Neural cell (in vitro differentiated cells): Measurements from ENCODE around the gene SKAP1. TPM values are rescaled to one million over a fixed set of nuclear protein-coding genes. Genes with fewer than 3 reads are reported as not detected.

Experiments used
- H2AFZ ChIP-seq: fragments of 200-600, 300-800 bp; sonication (generic), shearing (Covaris generic); 2 replicates; pipeline ENCODE4 v1.6.0; 2014; ENCODE audit warnings: low read depth, mild to moderate bottlenecking, antibody characterized with exemption, low read length, moderate library complexity
- H3F3A ChIP-seq: fragments of 200-600 bp; shearing (Covaris generic); 2 replicates; pipeline ENCODE4 v1.6.1; 2016; ENCODE audit warnings: mild to moderate bottlenecking, moderate library complexity, mixed read lengths, antibody characterized with exemption, low read length; ENCODE audit not compliant: insufficient read depth, poor library complexity, severe bottlenecking
- H3K27ac ChIP-seq: fragments of 200-600, 300-800 bp; sonication (generic), shearing (Covaris generic); 2 replicates; pipeline ENCODE4 v1.5.1; 2014; ENCODE audit warnings: mild to moderate bottlenecking, low read length, moderate library complexity
- H3K27me3 ChIP-seq: fragments of 300-800, 200-600 bp; sonication (generic), shearing (Covaris generic); 2 replicates; pipeline ENCODE4 v1.6.0; 2014; ENCODE audit warnings: mild to moderate bottlenecking, low read depth, low read length, moderate library complexity; ENCODE audit not compliant: insufficient read depth
- H3K36me3 ChIP-seq: fragments of 300-800, 200-600 bp; sonication (generic), shearing (Covaris generic); 2 replicates; pipeline ENCODE4 v1.5.1; 2014; ENCODE audit warnings: mild to moderate bottlenecking, antibody characterized with exemption, low read length, moderate library complexity; ENCODE audit not compliant: insufficient read depth
- H3K4me2 ChIP-seq: fragments of 300-800, 200-600 bp; sonication (generic), shearing (Covaris generic); 2 replicates; pipeline ENCODE4 v1.6.0; 2014; ENCODE audit warnings: mild to moderate bottlenecking, low read length
- H3K4me3 ChIP-seq: fragments of 300-800, 200-600 bp; sonication (generic), shearing (Covaris generic); 2 replicates; pipeline ENCODE4 v1.5.1; 2014; ENCODE audit warnings: mild to moderate bottlenecking, low read length, moderate library complexity
- H3K79me2 ChIP-seq: fragments of 200-600 bp; shearing (Covaris generic); replicated peaks from 2 replicates; pipeline ENCODE4 v1.6.0; 2014; ENCODE audit warnings: mild to moderate bottlenecking, low read length, moderate library complexity; ENCODE audit not compliant: insufficient read depth
- H3K9ac ChIP-seq: fragments of 300-800, 200-600 bp; sonication (generic), shearing (Covaris generic); 2 replicates; pipeline ENCODE4 v1.6.1; 2016; ENCODE audit warnings: mild to moderate bottlenecking, low read length, mixed read lengths
- H3K9me2 ChIP-seq: fragments of 200-600 bp; shearing (Covaris generic); 2 replicates; pipeline ENCODE4 v1.6.1; 2016; ENCODE audit warnings: mild to moderate bottlenecking, low read length, mixed read lengths; ENCODE audit not compliant: insufficient read depth
- H3K9me3 ChIP-seq: fragments of 200-600, 300-800 bp; sonication (generic), shearing (Covaris generic); 2 replicates; pipeline ENCODE4 v1.6.1; 2016; ENCODE audit warnings: mild to moderate bottlenecking, mixed run types, low read length, moderate library complexity, mixed read lengths
- H4K20me1 ChIP-seq: fragments of 200-600 bp; shearing (Covaris generic); 2 replicates; pipeline ENCODE4 v1.6.1; 2016; ENCODE audit warnings: mild to moderate bottlenecking, mixed run types; ENCODE audit not compliant: insufficient read depth
- EP300 ChIP-seq: fragments of 450-650 bp; conservative IDR thresholded peaks from 2 replicates; pipeline ENCODE4 v1.6.1; 2014; ENCODE audit warnings: antibody characterized with exemption, mild to moderate bottlenecking, moderate library complexity; ENCODE audit not compliant: poor library complexity, severe bottlenecking
- EZH2 ChIP-seq: fragments of 200-600, 300-800 bp; shearing (Covaris generic), sonication (generic); IDR thresholded peaks from 2 replicates; pipeline ENCODE4 v1.6.1; 2014; ENCODE audit warnings: antibody characterized with exemption, low read length, borderline replicate concordance, mild to moderate bottlenecking; ENCODE audit not compliant: insufficient read depth, poor library complexity, severe bottlenecking
- MXI1 ChIP-seq: fragments of 450-650 bp; conservative IDR thresholded peaks from 2 replicates; pipeline ENCODE4 v1.6.1; 2014; ENCODE audit warnings: antibody characterized with exemption, mild to moderate bottlenecking; ENCODE audit not compliant: poor library complexity, severe bottlenecking
- POLR2AphosphoS5 ChIP-seq: IDR thresholded peaks from 2 replicates; pipeline ENCODE4 v1.6.1; 2012
- RAD21 ChIP-seq: fragments of 450-650 bp; conservative IDR thresholded peaks from 2 replicates; pipeline ENCODE4 v1.6.1; 2014; ENCODE audit warnings: antibody characterized with exemption, mild to moderate bottlenecking, moderate library complexity
- REST ChIP-seq: IDR thresholded peaks from 2 replicates; pipeline ENCODE4 v1.6.1; 2012; ENCODE audit warnings: borderline replicate concordance
- SMC3 ChIP-seq: fragments of 450-650 bp; conservative IDR thresholded peaks from 2 replicates; pipeline ENCODE4 v1.6.1; 2014; ENCODE audit warnings: antibody characterized with exemption, mild to moderate bottlenecking, moderate library complexity; ENCODE audit not compliant: poor library complexity
- TAF1 ChIP-seq: IDR thresholded peaks from 2 replicates; pipeline ENCODE4 v1.6.1; 2012; ENCODE audit warnings: low read depth
- polyA plus RNA-seq: library from polyadenylated mRNA; depleted of rRNA; stranded (reverse); fragments of >200 nt; gene quantifications from 2 replicates; pipeline ENCODE4 v1.2.3, GENCODE V29; 2014
- TF ChIP-seq, protein P1 (sequence below): fragments of 450-650 bp; IDR thresholded peaks from 2 replicates; pipeline ENCODE4 v1.5.1; 2014; ENCODE audit warnings: antibody characterized with exemption, mild to moderate bottlenecking, moderate library complexity; ENCODE audit not compliant: poor library complexity, severe bottlenecking

The SKAP1 gene
- polyA plus RNA-seq, 1 donor from 2014 or later = 0.63 TPM

DNA sequence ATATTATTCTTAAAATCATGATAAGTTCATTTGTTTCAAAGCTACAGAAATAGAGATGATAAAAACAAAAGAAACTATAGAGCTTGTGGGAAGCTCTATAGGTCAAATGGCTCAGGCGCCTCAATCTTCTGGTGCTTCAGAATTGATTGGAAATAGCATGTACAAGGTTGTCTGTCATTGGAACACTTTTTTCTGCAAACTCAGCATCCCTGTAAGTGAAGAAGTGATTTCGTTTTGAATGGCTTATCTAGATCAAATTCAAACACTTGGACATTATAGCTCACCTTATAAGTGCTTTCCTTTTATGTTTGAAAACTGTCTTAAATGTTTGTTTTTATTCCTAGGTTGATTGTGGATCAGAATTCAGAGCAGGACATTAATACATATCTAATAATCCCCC is 103.7 kb downstream of the SKAP1 start:
- Histone ChIP-seq H3K9ac (no peak overlapping the region), H3K4me2 (no peak overlapping the region), H3K27me3 (peaks cover 29% of the 10 kb centered on the region)

DNA sequence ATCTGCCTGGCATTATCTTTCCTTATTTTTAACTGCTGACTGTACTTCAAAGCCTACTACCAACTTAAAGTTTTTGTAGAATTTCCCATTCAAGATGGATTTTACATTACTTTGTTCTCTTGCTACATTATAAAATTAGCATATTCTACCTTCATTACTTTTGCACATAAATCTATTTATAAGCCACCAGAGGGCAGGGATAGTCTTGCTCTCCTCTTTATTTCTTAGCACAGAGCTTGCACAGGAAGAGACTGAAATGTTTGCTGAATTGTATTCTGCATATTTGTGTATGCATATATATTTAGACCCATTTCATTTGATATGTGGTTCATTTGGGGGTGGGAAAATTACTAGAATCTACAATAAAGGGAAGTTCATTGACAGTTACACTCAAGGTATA is 108.0 kb downstream of the SKAP1 start:
- H2AFZ ChIP-seq = no peak overlapping the region
- H3K9me2 ChIP-seq = no peaks in the 10 kb centered on the region
- H3K79me2 ChIP-seq = no peaks in the 10 kb centered on the region
- TF ChIP-seq TAF1 (no peak), MXI1 (no peak), SMC3 (no peak), RAD21 (no peak), EP300 (no peak), REST (no peak)
- TF ChIP-seq, protein P1, sequence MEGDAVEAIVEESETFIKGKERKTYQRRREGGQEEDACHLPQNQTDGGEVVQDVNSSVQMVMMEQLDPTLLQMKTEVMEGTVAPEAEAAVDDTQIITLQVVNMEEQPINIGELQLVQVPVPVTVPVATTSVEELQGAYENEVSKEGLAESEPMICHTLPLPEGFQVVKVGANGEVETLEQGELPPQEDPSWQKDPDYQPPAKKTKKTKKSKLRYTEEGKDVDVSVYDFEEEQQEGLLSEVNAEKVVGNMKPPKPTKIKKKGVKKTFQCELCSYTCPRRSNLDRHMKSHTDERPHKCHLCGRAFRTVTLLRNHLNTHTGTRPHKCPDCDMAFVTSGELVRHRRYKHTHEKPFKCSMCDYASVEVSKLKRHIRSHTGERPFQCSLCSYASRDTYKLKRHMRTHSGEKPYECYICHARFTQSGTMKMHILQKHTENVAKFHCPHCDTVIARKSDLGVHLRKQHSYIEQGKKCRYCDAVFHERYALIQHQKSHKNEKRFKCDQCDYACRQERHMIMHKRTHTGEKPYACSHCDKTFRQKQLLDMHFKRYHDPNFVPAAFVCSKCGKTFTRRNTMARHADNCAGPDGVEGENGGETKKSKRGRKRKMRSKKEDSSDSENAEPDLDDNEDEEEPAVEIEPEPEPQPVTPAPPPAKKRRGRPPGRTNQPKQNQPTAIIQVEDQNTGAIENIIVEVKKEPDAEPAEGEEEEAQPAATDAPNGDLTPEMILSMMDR = no peak
- no peaks in the 10 kb centered on the region for H3K9me3 ChIP-seq
- H4K20me1 ChIP-seq = no peaks in the 10 kb centered on the region
- no peak overlapping the region for H3K4me2 ChIP-seq
- no peak overlapping the region for H3K9ac ChIP-seq
- no peak overlapping the region for H3K27ac ChIP-seq
- no peaks in the 10 kb centered on the region for H3F3A ChIP-seq
- no peaks in the 10 kb centered on the region for H3K36me3 ChIP-seq
- H3K27me3 ChIP-seq = peaks cover 19% of the 10 kb centered on the region
- H3K4me3 ChIP-seq = no peak overlapping the region

More for the DNA sequence above, 103.7 kb downstream of the SKAP1 start:
- no peaks in the 10 kb centered on the region for H3K9me3 ChIP-seq
- no peak for TF ChIP-seq TAF1
- no peak for TF ChIP-seq EZH2
- TF ChIP-seq EP300 = no peak
- TF ChIP-seq REST = no peak
- no peak for TF ChIP-seq POLR2AphosphoS5
- TF ChIP-seq RAD21 = no peak
- TF ChIP-seq MXI1 = no peak
- TF ChIP-seq, protein P1 = no peak
- TF ChIP-seq SMC3 = no peak
- H3K79me2 ChIP-seq = no peaks in the 10 kb centered on the region
- H3F3A ChIP-seq = no peaks in the 10 kb centered on the region
- H3K36me3 ChIP-seq = no peaks in the 10 kb centered on the region
- H2AFZ ChIP-seq = no peak overlapping the region
- H4K20me1 ChIP-seq = no peaks in the 10 kb centered on the region
- no peak overlapping the region for H3K4me3 ChIP-seq
- H3K27ac ChIP-seq = no peak overlapping the region
- H3K9me2 ChIP-seq = no peaks in the 10 kb centered on the region
